Fibroblast of upper back skin (primary cell): ENCODE data around the gene GRAP2.
A peak's percentile ranks its signal among the peaks of the same experiment; 100 is the strongest.

ENCODE experiments used
- DNase-seq: peaks from one replicate; pipeline ENCODE4 v3.0.0-alpha.2; 2013

Gene GRAP2

GRCh38 chr22:39926753-39927152, 25.9 kb downstream of the GRAP2 start:
- no peak for DNase-seq

- no peak for DNase-seq
Measured at GRCh38 chr22:39927544-39927943, 26.7 kb downstream of the GRAP2 start.

- no peak for DNase-seq
Measured at GRCh38 chr22:39928536-39929520, 27.9 kb downstream of the GRAP2 start.

GRCh38 chr22:39931251-39931650, 30.4 kb downstream of the GRAP2 start:
- no peak for DNase-seq

GRCh38 chr22:39932166-39932565, 31.3 kb downstream of the GRAP2 start:
- no peak for DNase-seq

GRCh38 chr22:39932918-39933649, 32.2 kb downstream of the GRAP2 start:
- DNase-seq: peak; percentile 18

GRCh38 chr22:39933741-39934140, 32.9 kb downstream of the GRAP2 start:
- no peak for DNase-seq

- DNase-seq: no peak
Measured at GRCh38 chr22:39935116-39935515, 34.2 kb downstream of the GRAP2 start.

GRCh38 chr22:39935612-39936011, 34.7 kb downstream of the GRAP2 start:
- no peak for DNase-seq

GRCh38 chr22:39936523-39937145, 35.8 kb downstream of the GRAP2 start:
- no peak for DNase-seq

GRCh38 chr22:39937906-39938305, 37.0 kb downstream of the GRAP2 start:
- DNase-seq: no peak

GRCh38 chr22:39938509-39939111, 37.7 kb downstream of the GRAP2 start:
- no peak for DNase-seq

GRCh38 chr22:39939830-39940229, 38.9 kb downstream of the GRAP2 start:
- no peak for DNase-seq

GRCh38 chr22:39940757-39941305, 39.9 kb downstream of the GRAP2 start:
- no peak for DNase-seq

- DNase-seq: no peak
Measured at GRCh38 chr22:39941601-39942000, 40.7 kb downstream of the GRAP2 start.

GRCh38 chr22:39942439-39943230, 41.8 kb downstream of the GRAP2 start:
- DNase-seq: no peak

- DNase-seq: no peak
Measured at GRCh38 chr22:39943337-39943736, 42.5 kb downstream of the GRAP2 start.

GRCh38 chr22:39943953-39944872, 43.3 kb downstream of the GRAP2 start:
- no peak for DNase-seq

- no peak for DNase-seq
Measured at GRCh38 chr22:39946126-39946502, 45.2 kb downstream of the GRAP2 start.

GRCh38 chr22:39946503-39947219, 45.8 kb downstream of the GRAP2 start:
- no peak for DNase-seq
